SK-N-DZ (cell line): ENCODE measurements around the gene ACER3.
"Not testable (repeated sequence)": the region's sequence is repeated elsewhere in the genome, so short reads cannot be mapped to it uniquely, and the experiment has no call there.

Source experiments
- DNase-seq: peaks from one replicate; pipeline ENCODE4 v3.0.0-alpha.2; 2015; ENCODE audit warnings: low spot score

The ACER3 gene

DNA sequence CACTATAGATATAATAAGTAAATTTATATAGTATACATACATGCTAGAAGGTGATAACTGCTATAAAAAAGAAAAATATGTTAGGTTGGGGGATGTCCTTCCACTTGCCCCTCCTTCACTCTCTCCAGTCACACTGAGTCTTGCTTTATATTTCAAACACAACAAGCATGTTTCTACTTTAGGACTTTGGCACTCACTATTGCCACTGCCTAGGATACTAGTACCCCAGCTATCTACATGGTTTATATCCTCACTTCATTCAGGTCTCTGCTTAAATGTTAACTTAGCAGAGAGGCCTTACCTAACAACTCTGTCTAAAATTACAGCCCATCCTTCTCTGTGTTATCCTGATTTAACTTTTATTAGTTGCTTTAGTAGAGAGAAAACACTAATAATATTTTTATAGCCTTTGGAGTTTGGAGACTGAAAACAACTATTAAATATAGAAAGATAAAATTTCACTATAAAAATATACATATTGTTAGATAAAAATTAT lies 134.4 kb downstream of the ACER3 start:
- DNase-seq: no peak

- DNase-seq: no peak
These were observed 136.8 kb downstream of the ACER3 start for GRCh38 chr11:76997512-76997911.

DNA sequence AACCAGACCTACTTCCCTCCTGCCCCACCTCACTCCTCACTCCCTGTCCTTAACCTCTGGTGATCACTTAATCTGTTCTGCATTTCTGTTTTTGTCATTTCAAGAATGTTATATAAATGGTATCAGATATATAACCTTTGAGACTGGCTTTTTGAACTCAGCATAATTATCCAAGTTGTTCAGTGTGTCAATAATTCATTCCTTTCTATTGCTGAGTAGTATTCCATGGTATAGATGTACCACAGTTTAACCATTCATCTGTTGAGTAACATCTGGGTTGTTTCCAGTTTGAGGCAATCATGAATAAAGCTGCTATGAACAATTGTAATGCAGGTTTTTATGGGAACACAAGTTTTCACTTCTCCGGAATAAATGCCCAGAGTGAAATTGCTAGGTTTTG lies 138.9 kb downstream of the ACER3 start:
- no peak for DNase-seq

DNA sequence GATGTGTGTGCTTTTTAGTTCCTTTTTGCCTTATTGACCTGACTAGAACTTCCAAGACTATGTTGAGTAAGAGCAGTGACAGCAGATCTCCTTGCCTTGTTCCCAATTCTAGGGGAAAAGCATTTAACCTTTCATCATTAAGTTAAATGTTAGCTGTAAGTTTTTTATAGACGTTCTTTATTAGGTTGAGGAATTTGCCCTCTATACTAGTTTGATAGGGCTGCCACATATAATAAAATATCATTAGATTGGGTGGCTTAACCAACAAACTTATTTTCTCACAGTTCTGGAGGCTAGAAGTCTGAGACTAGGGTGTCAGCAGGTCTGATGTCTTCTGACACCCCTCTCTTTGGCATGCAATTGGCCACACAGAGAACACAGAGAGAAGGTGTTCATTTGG lies 140.9 kb downstream of the ACER3 start:
- DNase-seq: no peak

- DNase-seq: no peak
These were observed 142.1 kb downstream of the ACER3 start for GRCh38 chr11:77002776-77003175.

- no peak for DNase-seq
These were observed 143.2 kb downstream of the ACER3 start for GRCh38 chr11:77003963-77004362.

- DNase-seq: no peak
These were observed 148.9 kb downstream of the ACER3 start for GRCh38 chr11:77009533-77010160.

DNA sequence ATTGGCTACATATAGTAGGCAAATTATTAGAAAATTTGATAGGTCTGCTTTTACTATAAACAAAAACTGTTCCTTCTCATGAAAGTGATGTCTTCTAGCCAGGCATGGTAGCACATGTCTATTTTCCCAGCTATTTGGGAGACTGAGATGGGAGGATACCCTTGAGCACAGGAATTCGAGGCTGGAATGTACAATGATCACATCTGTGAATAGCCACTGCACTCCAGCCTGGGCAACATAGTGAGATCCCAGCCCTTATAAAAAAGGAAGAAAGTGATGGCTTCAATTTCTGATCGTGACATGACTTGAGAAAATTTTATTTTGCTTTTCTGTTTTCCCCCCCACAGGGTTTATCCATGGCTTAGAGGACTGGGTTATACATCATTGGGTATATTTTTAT lies 154.0 kb downstream of the ACER3 start:
- DNase-seq: no peak

GRCh38 chr11:77018396-77018924 lies 157.7 kb downstream of the ACER3 start:
- not testable (repeated sequence) for DNase-seq

DNA sequence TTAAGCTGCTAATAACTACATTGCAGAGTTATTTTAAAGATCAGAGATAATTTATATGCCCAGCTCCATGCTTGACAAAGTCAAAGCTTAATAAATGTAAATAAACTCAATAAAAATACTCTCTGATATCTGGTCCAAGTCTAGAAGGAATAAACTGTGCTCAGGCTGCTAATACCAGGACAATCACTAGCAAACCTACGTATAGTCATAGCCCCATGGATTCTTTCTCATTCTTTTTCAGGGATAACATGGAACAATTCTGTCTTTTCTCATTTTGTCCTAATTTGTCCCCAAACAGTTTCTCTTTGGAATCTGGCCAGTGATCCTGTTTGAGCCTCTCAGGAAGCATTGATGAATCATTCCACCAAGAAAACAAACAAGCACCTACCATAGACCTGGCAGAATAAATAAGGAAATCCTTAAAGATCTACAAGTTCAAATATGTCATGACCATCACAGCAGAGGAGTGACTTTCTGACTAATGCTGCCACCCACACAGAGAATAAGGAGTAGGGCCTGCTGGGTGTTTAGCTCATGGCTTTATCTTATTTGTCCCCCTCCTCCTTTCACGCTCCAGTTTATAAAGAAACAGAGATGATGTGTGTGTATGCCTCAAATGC lies 159.4 kb downstream of the ACER3 start:
- no peak for DNase-seq

DNA sequence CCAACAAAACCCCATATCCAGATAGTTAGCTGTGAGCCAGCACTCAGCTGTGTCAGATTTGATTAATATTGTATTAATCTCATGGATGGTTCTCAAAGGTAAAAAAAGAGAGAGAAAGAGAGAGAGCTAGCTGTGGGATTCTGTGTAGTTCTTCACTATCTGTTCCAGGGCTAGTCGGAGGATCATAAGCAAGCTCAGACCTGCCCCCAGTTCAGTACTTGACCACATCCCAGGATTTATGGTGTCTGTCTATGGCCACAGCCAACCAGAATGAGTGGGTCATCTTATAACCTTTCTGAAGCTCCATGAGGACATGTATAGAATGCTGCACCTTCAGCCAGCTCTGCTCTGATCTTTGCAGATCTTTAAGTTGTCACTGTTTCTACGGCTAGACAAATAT lies 160.0 kb downstream of the ACER3 start:
- DNase-seq: no peak

DNA sequence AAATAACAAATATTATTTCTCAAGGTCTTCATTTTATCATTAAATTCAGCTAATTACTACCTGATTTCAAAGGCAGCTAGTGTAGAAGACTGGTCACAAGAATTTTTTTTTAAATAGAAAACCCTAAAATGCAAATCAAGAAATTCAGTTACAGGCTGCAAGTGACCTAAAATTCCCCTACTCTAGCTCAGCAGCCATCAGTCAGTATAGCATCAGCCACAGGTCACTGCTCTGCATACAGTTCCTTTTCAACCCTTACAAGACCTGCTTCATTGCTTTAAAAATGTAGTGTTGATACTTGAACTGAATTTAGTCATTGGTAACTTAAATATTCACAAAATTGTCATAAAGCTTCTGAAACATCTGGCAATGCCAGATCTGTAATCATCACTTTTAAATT lies 164.0 kb downstream of the ACER3 start:
- no peak for DNase-seq

DNA sequence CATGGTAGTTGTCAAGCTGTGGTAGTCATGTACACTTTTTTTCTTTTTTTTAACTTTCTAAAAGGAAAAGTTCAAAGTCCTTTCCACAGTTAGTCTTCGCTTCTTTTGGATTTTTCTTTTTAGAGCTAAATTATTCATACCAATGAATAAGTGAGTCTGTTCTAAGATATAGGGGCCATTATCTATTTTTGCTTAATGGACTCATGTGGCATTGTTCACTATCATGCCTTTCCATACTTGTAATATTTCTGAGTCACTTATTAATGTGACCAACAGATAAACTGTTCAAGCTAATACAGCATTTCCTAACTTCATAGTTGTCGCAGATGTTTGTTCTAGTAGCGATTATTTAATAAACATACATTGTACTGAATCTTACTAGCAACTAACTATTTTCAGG lies 165.5 kb downstream of the ACER3 start:
- DNase-seq: no peak

GRCh38 chr11:77026743-77027142 lies 166.0 kb downstream of the ACER3 start:
- no peak for DNase-seq

- no peak for DNase-seq
These were observed 166.6 kb downstream of the ACER3 start for GRCh38 chr11:77027275-77027674.

GRCh38 chr11:77029829-77030228 lies 169.1 kb downstream of the ACER3 start:
- DNase-seq: no peak

- no peak for DNase-seq
These were observed 170.2 kb downstream of the ACER3 start for GRCh38 chr11:77030834-77031414.

- DNase-seq: no peak
These were observed 170.9 kb downstream of the ACER3 start for GRCh38 chr11:77031599-77031998.

- DNase-seq: no peak
These were observed 174.3 kb downstream of the ACER3 start for GRCh38 chr11:77035039-77035438.

GRCh38 chr11:77035580-77035979 lies 174.9 kb downstream of the ACER3 start:
- no peak for DNase-seq

DNA sequence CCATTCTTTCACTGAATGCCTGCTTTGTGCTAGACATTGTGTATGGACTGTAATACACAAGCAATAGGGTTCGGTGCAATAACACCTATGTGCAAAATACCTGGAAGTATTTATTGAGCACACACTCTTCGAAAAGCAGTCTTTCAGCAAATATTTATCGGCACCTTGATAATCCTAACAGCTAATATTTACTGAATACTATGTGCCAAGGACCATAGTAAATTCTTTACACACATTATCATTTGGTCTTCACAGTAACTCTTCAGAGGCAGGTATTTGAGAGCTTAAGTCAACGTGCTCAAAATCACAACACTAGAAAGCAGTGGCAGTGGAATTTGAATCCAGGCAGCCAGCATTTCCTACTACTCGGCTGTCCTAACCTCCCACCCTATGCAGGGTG lies 175.7 kb downstream of the ACER3 start:
- DNase-seq: no peak

- DNase-seq: no peak
These were observed 176.3 kb downstream of the ACER3 start for GRCh38 chr11:77037057-77037456.
